LNCAP (cell line): ENCODE data around the gene TPSG1.

Source experiments
- TF ChIP-seq, protein P1 (sequence below): fragments of 450-650 bp; IDR thresholded peaks from 2 replicates; pipeline ENCODE4 v1.5.1; 2017; ENCODE audit warnings: mild to moderate bottlenecking

TPSG1 gene

DNA sequence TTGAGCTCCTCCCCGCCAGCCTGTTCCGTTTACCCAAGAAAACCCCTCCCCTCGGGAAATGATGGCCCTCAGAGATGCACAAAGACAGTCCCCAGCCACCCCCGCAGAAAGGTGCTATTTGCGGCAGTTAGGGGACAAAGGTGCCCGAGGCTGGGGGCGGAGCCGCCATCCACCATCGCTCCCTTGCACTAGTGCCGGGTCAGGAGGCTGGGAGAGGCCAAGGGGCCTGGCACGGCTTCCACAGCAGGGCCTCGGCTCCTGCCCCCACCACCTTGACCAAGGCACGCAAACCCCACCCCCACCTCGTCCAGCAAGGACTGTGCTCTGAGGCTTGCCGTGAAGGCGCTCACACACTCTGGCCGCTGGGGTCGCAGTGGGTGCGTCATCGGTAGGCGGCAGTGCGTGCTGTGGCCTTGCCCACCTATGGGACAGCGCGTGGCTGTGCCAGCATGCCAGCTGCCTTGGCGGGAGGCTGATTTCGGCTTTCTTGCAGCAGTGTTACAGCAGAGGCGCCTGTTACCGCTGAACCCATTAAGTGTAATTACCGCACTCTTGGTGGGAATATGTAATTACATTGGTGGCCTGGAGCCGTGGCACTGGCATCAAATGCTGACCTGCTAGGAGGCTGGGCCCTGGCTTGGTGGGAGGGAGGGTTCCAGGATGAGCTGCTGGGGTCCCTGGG lies 31.8 kb downstream of the TPSG1 start:
- TF ChIP-seq, protein P1, sequence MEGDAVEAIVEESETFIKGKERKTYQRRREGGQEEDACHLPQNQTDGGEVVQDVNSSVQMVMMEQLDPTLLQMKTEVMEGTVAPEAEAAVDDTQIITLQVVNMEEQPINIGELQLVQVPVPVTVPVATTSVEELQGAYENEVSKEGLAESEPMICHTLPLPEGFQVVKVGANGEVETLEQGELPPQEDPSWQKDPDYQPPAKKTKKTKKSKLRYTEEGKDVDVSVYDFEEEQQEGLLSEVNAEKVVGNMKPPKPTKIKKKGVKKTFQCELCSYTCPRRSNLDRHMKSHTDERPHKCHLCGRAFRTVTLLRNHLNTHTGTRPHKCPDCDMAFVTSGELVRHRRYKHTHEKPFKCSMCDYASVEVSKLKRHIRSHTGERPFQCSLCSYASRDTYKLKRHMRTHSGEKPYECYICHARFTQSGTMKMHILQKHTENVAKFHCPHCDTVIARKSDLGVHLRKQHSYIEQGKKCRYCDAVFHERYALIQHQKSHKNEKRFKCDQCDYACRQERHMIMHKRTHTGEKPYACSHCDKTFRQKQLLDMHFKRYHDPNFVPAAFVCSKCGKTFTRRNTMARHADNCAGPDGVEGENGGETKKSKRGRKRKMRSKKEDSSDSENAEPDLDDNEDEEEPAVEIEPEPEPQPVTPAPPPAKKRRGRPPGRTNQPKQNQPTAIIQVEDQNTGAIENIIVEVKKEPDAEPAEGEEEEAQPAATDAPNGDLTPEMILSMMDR: no peak

DNA sequence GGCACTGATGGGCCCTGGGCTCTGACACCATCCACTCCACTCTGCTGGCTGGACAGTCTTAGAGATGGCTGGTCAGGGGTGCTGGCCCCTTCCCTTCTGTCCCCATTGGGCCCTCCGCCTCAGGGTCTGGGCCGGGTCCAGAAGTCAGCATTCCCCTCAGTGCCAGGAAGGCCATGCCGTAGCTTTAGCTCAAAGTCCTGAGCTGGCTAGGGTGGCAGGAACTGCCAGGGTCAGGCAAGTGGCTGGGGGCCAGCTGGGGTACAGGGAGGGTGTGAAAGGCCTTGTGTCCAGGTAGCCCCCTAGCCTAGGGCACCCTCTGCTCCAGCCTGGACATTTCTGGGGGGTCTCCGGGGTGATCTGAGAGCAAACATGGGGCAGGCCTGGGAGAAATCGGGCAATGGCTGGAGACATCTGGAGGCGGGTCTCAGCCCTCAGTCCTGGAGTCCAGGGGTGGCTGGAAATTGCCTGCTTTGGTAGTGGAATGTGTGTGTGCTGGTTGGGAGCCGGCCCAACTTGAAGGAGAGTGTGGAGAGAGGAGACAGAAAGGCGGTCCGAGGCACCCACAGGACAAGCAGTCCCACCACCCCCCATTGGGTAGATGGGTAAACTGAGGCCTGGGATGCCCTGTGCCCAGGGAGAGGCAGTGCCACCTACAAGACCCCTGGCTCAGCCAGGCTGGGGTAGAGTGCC lies 32.5 kb downstream of the TPSG1 start:
- TF ChIP-seq, protein P1: no peak

DNA sequence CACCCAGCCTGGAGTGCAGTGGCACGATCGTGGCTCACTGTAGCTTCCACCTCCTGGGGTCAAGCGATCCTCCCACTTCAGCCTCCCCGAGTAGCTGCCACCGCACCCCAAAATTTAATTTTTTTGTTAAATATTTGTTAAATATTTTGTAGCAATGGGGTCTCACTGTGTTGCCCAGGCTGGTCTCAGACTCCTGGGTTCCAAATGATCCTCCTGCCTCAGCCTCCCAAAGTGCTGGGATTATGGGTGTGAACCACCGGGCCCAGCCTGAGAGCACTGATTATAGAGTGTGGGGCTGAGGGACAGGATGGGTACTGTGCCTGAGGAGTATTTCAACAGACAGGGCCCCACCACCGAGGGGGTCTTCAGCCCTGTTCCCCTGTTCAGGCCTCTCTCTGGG lies 35.6 kb downstream of the TPSG1 start:
- TF ChIP-seq, protein P1: no peak

DNA sequence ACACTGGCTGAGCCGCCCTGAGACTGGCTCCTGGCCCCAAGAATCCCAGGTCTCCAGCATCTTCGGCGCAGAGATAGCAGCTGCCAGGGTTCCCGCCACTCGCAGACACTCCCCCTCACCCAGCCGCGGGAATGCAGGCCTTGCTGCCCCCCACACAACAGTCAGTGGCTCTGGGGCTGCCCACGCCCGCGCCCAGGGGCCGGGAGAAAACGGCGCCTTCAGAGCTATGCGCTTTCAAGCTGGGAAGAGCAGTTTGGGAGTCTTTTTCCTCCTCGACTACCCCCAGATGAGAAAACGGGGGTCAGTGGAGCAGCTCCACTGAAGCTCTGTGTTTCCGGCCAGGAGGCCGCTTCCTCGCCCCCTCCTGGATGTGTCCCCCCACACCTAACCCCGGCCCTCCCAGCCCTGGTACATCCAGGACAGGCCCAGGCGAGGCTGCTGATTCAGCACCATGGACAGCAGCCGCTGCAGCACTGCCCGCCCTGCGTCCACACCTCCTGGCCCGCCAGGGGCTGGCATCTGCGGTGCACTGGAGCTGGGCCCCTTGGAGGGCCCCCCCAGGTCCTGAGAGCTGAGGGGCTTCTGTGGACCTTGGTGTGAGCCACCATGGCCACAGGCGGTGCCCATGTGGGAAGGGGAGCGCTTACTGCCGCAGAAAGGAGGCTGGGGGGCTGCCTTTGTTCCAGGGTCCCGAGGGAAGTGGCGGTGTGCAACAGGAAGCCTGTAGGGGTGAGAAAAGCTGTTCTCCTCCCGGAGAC lies 36.5 kb downstream of the TPSG1 start:
- TF ChIP-seq, protein P1: no peak

DNA sequence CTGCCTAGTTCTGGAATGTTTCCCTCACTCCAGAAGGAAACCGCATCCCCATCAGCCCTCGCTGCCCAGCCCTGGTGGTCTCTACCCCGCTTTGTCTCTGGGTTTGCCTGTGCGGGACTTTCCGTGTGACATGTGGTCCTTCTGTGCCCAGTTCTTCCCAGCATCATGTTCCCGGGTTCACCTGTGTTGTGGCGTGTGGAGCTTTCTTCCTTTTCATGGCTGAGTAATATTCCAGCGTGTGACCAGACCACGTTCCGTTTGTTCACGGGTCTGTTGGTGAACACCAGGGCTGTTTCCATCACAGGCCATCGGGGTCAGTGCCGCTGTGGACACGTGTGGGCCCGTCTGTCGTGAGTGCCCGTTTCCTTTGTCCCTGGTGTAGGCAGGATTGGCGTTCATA lies 40.1 kb downstream of the TPSG1 start:
- TF ChIP-seq, protein P1: no peak

DNA sequence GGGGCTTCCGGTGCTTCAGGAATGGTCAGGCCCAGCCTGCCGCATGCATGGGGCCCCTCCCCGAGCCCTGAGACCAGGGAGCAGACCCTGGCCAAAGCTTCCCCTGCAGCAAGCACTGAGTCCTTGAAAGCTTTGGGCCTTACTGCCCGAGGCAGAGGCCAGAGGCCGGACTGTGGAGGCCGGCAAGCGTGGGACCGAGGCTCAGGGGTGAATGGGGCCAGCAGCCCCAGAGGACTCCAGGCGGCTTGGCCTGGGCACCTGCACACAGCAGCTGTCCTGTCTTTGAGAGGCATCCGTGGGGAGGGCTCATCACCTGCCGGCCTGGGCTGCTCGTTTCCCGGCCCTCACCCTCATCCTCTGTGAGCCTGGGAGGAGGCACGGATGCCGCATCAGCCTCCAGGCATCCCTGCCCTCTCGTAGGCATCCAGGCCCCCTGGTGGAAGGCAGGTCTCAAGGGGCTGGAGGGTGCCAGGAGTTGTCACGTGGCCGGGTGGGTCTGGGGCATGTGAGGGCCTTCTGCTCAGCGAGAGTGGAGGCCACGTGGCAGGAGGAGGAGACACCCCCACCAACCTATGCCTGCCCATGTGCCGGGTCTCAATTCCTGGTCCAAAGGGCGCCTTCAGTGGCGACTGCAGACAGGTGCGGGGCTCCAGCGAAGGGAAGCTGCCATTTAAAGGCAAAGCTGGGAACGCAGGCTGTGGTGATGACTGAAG lies 40.8 kb downstream of the TPSG1 start:
- TF ChIP-seq, protein P1: no peak
